Natural killer cell (primary cell): ENCODE data around the gene OLA1. TPM values are rescaled to one million over a fixed set of nuclear protein-coding genes. Genes with fewer than 3 reads are reported as not detected.
A peak's percentile ranks its signal among the peaks of the same experiment; 100 is the strongest.

Experiments used
- ATAC-seq, 3 donors: fragments of 150-1000 bp in 2 of 3; fragments of 200-7000 bp in 1 of 3; cut with Tn5 transposase; 1 replicate in 1 of 3; 2 replicates in 2 of 3; pipeline ENCODE4 v1.10.0; 2021; ENCODE audit warnings: mild to moderate bottlenecking in 2 of 3, moderate library complexity in 2 of 3
- DNase-seq, 2 donors: peaks; one replicate each; pipeline versions ENCODE4 v3.0.0 to v3.0.0-alpha.2; 2013 to 2021; ENCODE audit warnings: mixed read lengths in 1 of 2
- H3K27ac ChIP-seq: one replicate; pipeline ENCODE4 v1.5.1; 2013; ENCODE audit warnings: mild to moderate bottlenecking, low read length
- H3K27me3 ChIP-seq: one replicate; pipeline ENCODE4 v1.6.1; 2013; ENCODE audit warnings: low read length; ENCODE audit not compliant: control insufficient read depth, insufficient read depth
- H3K36me3 ChIP-seq: one replicate; pipeline ENCODE4 v1.6.1; 2013; ENCODE audit warnings: low read length; ENCODE audit not compliant: control insufficient read depth, insufficient read depth
- H3K4me1 ChIP-seq: one replicate; pipeline ENCODE4 v1.6.1; 2013; ENCODE audit warnings: low read length; ENCODE audit not compliant: control insufficient read depth, insufficient read depth
- H3K4me3 ChIP-seq: one replicate; pipeline ENCODE4 v1.5.1; 2013; ENCODE audit warnings: low read length
- H3K9me3 ChIP-seq: one replicate; pipeline ENCODE4 v1.6.1; 2013; ENCODE audit warnings: low read length; ENCODE audit not compliant: control insufficient read depth, insufficient read depth
- H3K27ac Mint-ChIP-seq, 2 donors: one replicate each; pipeline ENCODE4 v1.8.0; 2022; ENCODE audit warnings: mild to moderate bottlenecking in 2 of 2, mixed read lengths in 2 of 2, moderate library complexity in 1 of 2
- H3K27me3 Mint-ChIP-seq, 2 donors: one replicate each; pipeline ENCODE4 v1.8.0; 2022; ENCODE audit warnings: low read depth in 2 of 2, mixed read lengths in 2 of 2
- H3K36me3 Mint-ChIP-seq: one replicate; pipeline ENCODE4 v1.8.0; 2022; ENCODE audit warnings: mixed read lengths
- H3K4me1 Mint-ChIP-seq, 2 donors: one replicate each; pipeline ENCODE4 v1.8.0; 2022; ENCODE audit warnings: mixed read lengths in 2 of 2
- H3K4me3 Mint-ChIP-seq: one replicate; pipeline ENCODE4 v1.8.0; 2022; ENCODE audit warnings: mild to moderate bottlenecking, moderate library complexity, mixed read lengths
- H3K9me3 Mint-ChIP-seq, 2 donors: one replicate each; pipeline ENCODE4 v1.8.0; 2022; ENCODE audit warnings: mixed read lengths in 2 of 2
- CTCF ChIP-seq: fragments of 200-600 bp; IDR thresholded peaks from one replicate; pipeline ENCODE4 v1.8.0; 2022; ENCODE audit warnings: antibody characterized with exemption
- WGBS: methylation state at CpG from one replicate; pipeline ENCODE4 v1.1.7; 2013; ENCODE audit warnings: missing lambda C conversion rate; ENCODE audit not compliant: insufficient coverage; 5-methylcytosine and 5-hydroxymethylcytosine counted together
- intact Hi-C: fragments of 100-400 bp; cut with micrococcal nuclease; formaldehyde crosslinking; loops from one replicate; pipeline ENCODE4 v1.14.2; 2022
- total RNA-seq, 4 donors: library from RNA; stranded (reverse); fragments of 120-200 nt in 1 of 4; gene quantifications; one replicate each; pipeline versions ENCODE4 v1.2.3 to v1.2.4, GENCODE V29; 2013 to 2022

The OLA1 gene
- total RNA-seq, 3 donors from 2014 or later (not counting 1 experiment from before 2014, with no cell fraction given) = 42.3 to 45.9 (median 43.9) TPM

GRCh38 chr2:174040417-174040701 is 208.0 kb downstream of the OLA1 start:
- peaks cover 9 to 10% of the 10 kb centered on the region in 2 donors for H3K4me1 Mint-ChIP-seq
- Histone ChIP-seq H3K4me1 (peaks cover 14% of the 10 kb centered on the region), H3K36me3 (no peaks in the 10 kb centered on the region), H3K27ac (no peak overlapping the region), H3K9me3 (no peaks in the 10 kb centered on the region), H3K4me3 (no peak overlapping the region), H3K27me3 (no peaks in the 10 kb centered on the region)
- H3K9me3 Mint-ChIP-seq = no peaks in the 10 kb centered on the region
- H3K27me3 Mint-ChIP-seq = peaks cover 8 to 16% of the 10 kb centered on the region in 2 donors
- no peak overlapping the region for H3K4me3 Mint-ChIP-seq
- intact Hi-C loops = loop anchor here (1.0 kb wide), 1 partner anchor 156 kb away; no protein-coding TSS in a partner anchor
- TF ChIP-seq CTCF = no peak
- no peak for ATAC-seq
- H3K27ac Mint-ChIP-seq = peak overlapping the region; percentile 92 to 96
- WGBS = 96% methylated on average over 1 of the region's 2 CpGs
- DNase-seq = no peak
- H3K36me3 Mint-ChIP-seq = no peaks in the 10 kb centered on the region

- Mint-ChIP-seq H3K4me1 (peaks cover 9 to 10% of the 10 kb centered on the region in 2 donors), H3K9me3 (no peaks in the 10 kb centered on the region), H3K27ac (peak overlapping the region; percentile 92 to 96), H3K36me3 (no peaks in the 10 kb centered on the region), H3K27me3 (peaks cover 8 to 12% of the 10 kb centered on the region in 2 donors), H3K4me3 (peak overlapping the region; percentile 72)
- peaks cover 14% of the 10 kb centered on the region for H3K4me1 ChIP-seq
- peak overlapping the region; percentile 84 for H3K27ac ChIP-seq
- no peaks in the 10 kb centered on the region for H3K36me3 ChIP-seq
- H3K27me3 ChIP-seq = no peaks in the 10 kb centered on the region
- intact Hi-C loops = loop anchor here (1.0 kb wide), 2 partner anchors 76 to 155 kb away; no protein-coding TSS in a partner anchor
- H3K9me3 ChIP-seq = no peaks in the 10 kb centered on the region
- TF ChIP-seq CTCF = peak; percentile 72
- ATAC-seq (peak; percentile 90 to 95 (median 94)), DNase-seq (peak; percentile 75 to 94)
- 24% methylated on average over 13 of the region's 16 CpGs for WGBS
- H3K4me3 ChIP-seq = no peak overlapping the region
These were observed 208.5 kb downstream of the OLA1 start for GRCh38 chr2:174039551-174040416.

- no peak overlapping the region for H3K4me3 Mint-ChIP-seq
- Histone ChIP-seq H3K4me3 (no peak overlapping the region), H3K36me3 (no peaks in the 10 kb centered on the region), H3K4me1 (peaks cover 14% of the 10 kb centered on the region), H3K27me3 (no peaks in the 10 kb centered on the region), H3K9me3 (no peaks in the 10 kb centered on the region), H3K27ac (no peak overlapping the region)
- H3K4me1 Mint-ChIP-seq = peaks cover 9 to 10% of the 10 kb centered on the region in 2 donors
- no peaks in the 10 kb centered on the region for H3K9me3 Mint-ChIP-seq
- DNase-seq (no peak), ATAC-seq (no peak)
- intact Hi-C loops = no loop called here
- no peaks in the 10 kb centered on the region for H3K36me3 Mint-ChIP-seq
- WGBS = 81% methylated on average over 2 of the region's 2 CpGs
- no peak for TF ChIP-seq CTCF
- peaks cover 11 to 14% of the 10 kb centered on the region in 2 donors for H3K27me3 Mint-ChIP-seq
- H3K27ac Mint-ChIP-seq = peak overlapping the region; percentile 92 to 96
These were observed 209.9 kb downstream of the OLA1 start for GRCh38 chr2:174038462-174038861.
